WTC11 (cell line): ENCODE results near the gene EHD4. TPM values are rescaled to one million over a fixed set of nuclear protein-coding genes. Genes with fewer than 3 reads are reported as not detected.

Experiments
- ATAC-seq: fragments of 200-7000 bp; cut with Tn5 transposase; 2 replicates; pipeline ENCODE4 v1.10.0; 2021; ENCODE audit warnings: mild to moderate bottlenecking, moderate library complexity
- CTCF ChIA-PET: fragments of 300-600 bp; sonication (Branson Sonifier 250); formaldehyde crosslinking; loops from one replicate; lab custom pipeline; 2021; ENCODE audit warnings: antibody characterized with exemption; lab: Charles Lee
- POLR2A ChIA-PET: fragments of 350-600 bp; sonication (Branson Sonifier 250); formaldehyde crosslinking; loops from one replicate; lab custom pipeline; 2021; ENCODE audit warnings: antibody characterized with exemption; lab: Charles Lee
- DNase-seq: peaks from one replicate; pipeline ENCODE4 v3.0.0; 2021; ENCODE audit warnings: low spot score
- H3K27ac Mint-ChIP-seq: 2 replicates; pipeline ENCODE4 v1.8.0; 2021; ENCODE audit warnings: mixed read lengths
- H3K27me3 Mint-ChIP-seq: 2 replicates; pipeline ENCODE4 v1.8.0; 2021; ENCODE audit warnings: low read depth, mild to moderate bottlenecking, moderate library complexity, mixed read lengths
- H3K36me3 Mint-ChIP-seq: 2 replicates; pipeline ENCODE4 v1.8.0; 2021; ENCODE audit warnings: mixed read lengths
- H3K4me1 Mint-ChIP-seq: 2 replicates; pipeline ENCODE4 v1.8.0; 2022; ENCODE audit warnings: mixed read lengths
- H3K4me3 Mint-ChIP-seq: 2 replicates; pipeline ENCODE4 v1.8.0; 2021; ENCODE audit warnings: mild to moderate bottlenecking, moderate library complexity, mixed read lengths
- H3K9me3 Mint-ChIP-seq: 2 replicates; pipeline ENCODE4 v1.8.0; 2021; ENCODE audit warnings: mixed read lengths
- ATF1 ChIP-seq: sonication (generic); formaldehyde crosslinking; IDR thresholded peaks from 2 replicates; pipeline ENCODE4 v1.8.1; 2023; ENCODE audit warnings: mild to moderate bottlenecking, moderate library complexity, missing genetic modification reagents
- CREM ChIP-seq: sonication (generic); formaldehyde crosslinking; IDR thresholded peaks from 2 replicates; pipeline ENCODE4 v1.8.1; 2022; ENCODE audit warnings: mild to moderate bottlenecking, missing genetic modification reagents, moderate library complexity
- ETV6 ChIP-seq: sonication (generic); formaldehyde crosslinking; IDR thresholded peaks from 2 replicates; pipeline ENCODE4 v1.8.1; 2022; ENCODE audit warnings: mild to moderate bottlenecking, missing genetic modification reagents
- FOXP1 ChIP-seq: sonication (generic); formaldehyde crosslinking; IDR thresholded peaks from 2 replicates; pipeline ENCODE4 v1.8.0; 2022; ENCODE audit warnings: missing genetic modification reagents, mild to moderate bottlenecking, moderate library complexity, borderline replicate concordance
- HMGA2 ChIP-seq: fragments of 250-450 bp; sonication (Bioruptor Pico); IDR thresholded peaks from 2 replicates; pipeline ENCODE4 v1.4.0; 2021; ENCODE audit warnings: mild to moderate bottlenecking, moderate library complexity
- MYBL2 ChIP-seq: sonication (generic); formaldehyde crosslinking; IDR thresholded peaks from 2 replicates; pipeline ENCODE4 v1.8.1; 2023; ENCODE audit warnings: mild to moderate bottlenecking, moderate library complexity, missing genetic modification reagents
- NR2C2 ChIP-seq: sonication (generic); formaldehyde crosslinking; IDR thresholded peaks from 2 replicates; pipeline ENCODE4 v1.8.0; 2022; ENCODE audit warnings: mild to moderate bottlenecking, missing genetic modification reagents
- SMAD3 ChIP-seq: sonication (generic); formaldehyde crosslinking; IDR thresholded peaks from 2 replicates; pipeline ENCODE4 v1.8.0; 2022; ENCODE audit warnings: missing genetic modification reagents, mild to moderate bottlenecking, borderline replicate concordance
- TEAD1 ChIP-seq: sonication (generic); formaldehyde crosslinking; IDR thresholded peaks from 2 replicates; pipeline ENCODE4 v1.8.0; 2022; ENCODE audit warnings: mild to moderate bottlenecking, missing genetic modification reagents
- ZNF317 ChIP-seq: sonication (generic); formaldehyde crosslinking; IDR thresholded peaks from 2 replicates; pipeline ENCODE4 v1.8.1; 2023; ENCODE audit warnings: low read depth, mild to moderate bottlenecking, moderate library complexity, missing genetic modification reagents, borderline replicate concordance
- ZNF416 ChIP-seq: fragments of 250-450 bp; sonication (Bioruptor Pico); IDR thresholded peaks from 2 replicates; pipeline ENCODE4 v1.9.0; 2021; ENCODE audit warnings: mild to moderate bottlenecking, inconsistent platforms
- total RNA-seq: library from RNA; stranded (reverse); gene quantifications from 3 replicates; pipeline ENCODE4 v1.2.3, GENCODE V29; 2021
- TF ChIP-seq, protein P1 (sequence below): sonication (generic); formaldehyde crosslinking; IDR thresholded peaks from 2 replicates; pipeline ENCODE4 v1.8.0; 2022; ENCODE audit warnings: mild to moderate bottlenecking, missing genetic modification reagents
- TF ChIP-seq, protein P2 (sequence below): fragments of 250-450 bp; sonication (Bioruptor Pico); conservative IDR thresholded peaks from 2 replicates; pipeline ENCODE4 v1.9.0; 2021; ENCODE audit warnings: mild to moderate bottlenecking
- TF ChIP-seq, protein P3 (sequence below): sonication (generic); formaldehyde crosslinking; IDR thresholded peaks from 2 replicates; pipeline ENCODE4 v1.8.1; 2023; ENCODE audit warnings: mild to moderate bottlenecking, missing genetic modification reagents, moderate library complexity
- TF ChIP-seq, protein P4 (sequence below): sonication (generic); formaldehyde crosslinking; IDR thresholded peaks from 2 replicates; pipeline ENCODE4 v1.8.0; 2023; ENCODE audit warnings: mild to moderate bottlenecking, missing genetic modification reagents
- TF ChIP-seq, protein P5 (sequence below): sonication (generic); formaldehyde crosslinking; IDR thresholded peaks from 2 replicates; pipeline ENCODE4 v1.8.1; 2022; ENCODE audit warnings: mild to moderate bottlenecking, missing genetic modification reagents, moderate library complexity, borderline replicate concordance
- TF ChIP-seq, protein P6 (sequence below): sonication (generic); formaldehyde crosslinking; IDR thresholded peaks from 2 replicates; pipeline ENCODE4 v1.8.0; 2022; ENCODE audit warnings: mild to moderate bottlenecking, missing genetic modification reagents
- TF ChIP-seq, protein P7 (sequence below): sonication (generic); formaldehyde crosslinking; IDR thresholded peaks from 2 replicates; pipeline ENCODE4 v1.8.1; 2023; ENCODE audit warnings: mild to moderate bottlenecking, missing genetic modification reagents, moderate library complexity
- TF ChIP-seq, protein P8 (sequence below): sonication (generic); formaldehyde crosslinking; IDR thresholded peaks from 2 replicates; pipeline ENCODE4 v1.8.0; 2022; ENCODE audit warnings: mild to moderate bottlenecking, missing genetic modification reagents
- TF ChIP-seq, protein P9 (sequence below): sonication (generic); formaldehyde crosslinking; IDR thresholded peaks from 2 replicates; pipeline ENCODE4 v1.8.1; 2023; ENCODE audit warnings: mild to moderate bottlenecking, moderate library complexity, missing genetic modification reagents

EHD4 gene
- total RNA-seq, 1 experiment from 2014 or later = 23.9 TPM

DNA sequence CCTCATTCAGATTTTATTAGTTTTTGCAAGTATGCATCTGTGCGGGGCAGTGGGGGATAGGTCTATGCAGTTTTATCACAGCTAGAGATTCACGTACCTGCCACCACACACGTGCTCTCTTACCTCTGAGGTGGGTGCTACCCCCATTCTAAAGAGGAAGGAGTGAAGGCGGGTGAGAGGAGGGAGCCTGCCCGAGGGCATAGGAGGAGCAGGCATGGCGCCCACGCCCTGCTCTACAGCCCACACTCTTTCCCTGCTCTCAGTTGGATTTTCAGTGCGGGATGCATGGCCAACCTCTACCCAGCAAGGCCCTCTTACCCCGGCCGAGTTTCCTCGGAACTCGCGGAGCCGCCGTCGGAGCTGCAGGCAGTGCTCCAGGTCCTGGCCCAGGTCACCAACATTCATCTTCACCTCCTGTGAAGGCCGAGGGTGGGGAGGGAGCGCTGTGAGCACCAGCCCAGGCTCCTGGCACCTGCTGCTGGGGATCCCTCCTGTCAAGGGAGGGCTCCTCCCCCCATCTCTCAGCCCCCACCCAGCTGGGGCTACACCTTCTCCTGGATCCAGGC is 106.8 kb downstream of the EHD4 start (continued):
- TF ChIP-seq, protein P1, sequence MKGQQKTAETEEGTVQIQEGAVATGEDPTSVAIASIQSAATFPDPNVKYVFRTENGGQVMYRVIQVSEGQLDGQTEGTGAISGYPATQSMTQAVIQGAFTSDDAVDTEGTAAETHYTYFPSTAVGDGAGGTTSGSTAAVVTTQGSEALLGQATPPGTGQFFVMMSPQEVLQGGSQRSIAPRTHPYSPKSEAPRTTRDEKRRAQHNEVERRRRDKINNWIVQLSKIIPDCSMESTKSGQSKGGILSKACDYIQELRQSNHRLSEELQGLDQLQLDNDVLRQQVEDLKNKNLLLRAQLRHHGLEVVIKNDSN (CRISPR knock-in tag) = no peak
- TF ChIP-seq, protein P2, sequence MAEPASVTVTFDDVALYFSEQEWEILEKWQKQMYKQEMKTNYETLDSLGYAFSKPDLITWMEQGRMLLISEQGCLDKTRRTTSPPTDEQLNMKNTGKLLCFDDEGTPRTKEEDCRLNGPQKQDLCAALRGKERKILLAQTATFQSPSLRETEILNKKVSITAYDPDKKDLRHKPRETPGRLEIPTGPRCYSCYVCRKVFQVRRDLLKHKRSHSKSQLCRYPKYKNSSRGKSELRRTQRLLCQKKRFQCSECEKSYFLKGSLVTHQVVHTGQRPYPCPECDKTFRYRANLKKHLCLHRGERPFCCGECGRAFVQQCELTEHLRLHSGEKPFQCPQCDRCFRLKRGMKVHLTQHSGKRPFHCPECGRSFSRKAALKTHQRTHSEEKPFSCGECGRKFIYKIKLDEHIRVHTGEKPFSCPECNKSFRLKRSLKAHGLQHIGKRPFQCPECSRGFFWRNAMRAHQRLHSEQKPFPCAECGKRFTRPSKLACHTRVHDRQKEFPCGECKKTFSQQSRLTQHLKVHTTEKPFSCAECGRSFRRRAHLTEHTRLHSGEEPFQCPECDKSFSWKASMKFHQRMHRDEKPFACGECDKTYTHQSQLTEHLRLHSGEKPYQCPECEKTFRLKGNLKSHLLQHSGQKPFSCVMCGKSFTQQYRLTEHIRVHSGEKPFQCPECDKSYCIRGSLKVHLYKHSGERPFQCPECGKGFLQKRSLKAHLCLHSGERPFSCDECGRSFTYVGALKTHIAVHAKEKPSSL = no peak
- TF ChIP-seq, protein P3, sequence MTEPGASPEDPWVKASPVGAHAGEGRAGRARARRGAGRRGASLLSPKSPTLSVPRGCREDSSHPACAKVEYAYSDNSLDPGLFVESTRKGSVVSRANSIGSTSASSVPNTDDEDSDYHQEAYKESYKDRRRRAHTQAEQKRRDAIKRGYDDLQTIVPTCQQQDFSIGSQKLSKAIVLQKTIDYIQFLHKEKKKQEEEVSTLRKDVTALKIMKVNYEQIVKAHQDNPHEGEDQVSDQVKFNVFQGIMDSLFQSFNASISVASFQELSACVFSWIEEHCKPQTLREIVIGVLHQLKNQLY = no peak
- TF ChIP-seq ZNF416 (CRISPR knock-in tag) (no peak), SMAD3 (CRISPR knock-in tag) (no peak), ATF1 (CRISPR knock-in tag) (no peak), CREM (CRISPR knock-in tag) (no peak), ZNF317 (no peak), MYBL2 (CRISPR knock-in tag) (no peak)
- TF ChIP-seq, protein P4, sequence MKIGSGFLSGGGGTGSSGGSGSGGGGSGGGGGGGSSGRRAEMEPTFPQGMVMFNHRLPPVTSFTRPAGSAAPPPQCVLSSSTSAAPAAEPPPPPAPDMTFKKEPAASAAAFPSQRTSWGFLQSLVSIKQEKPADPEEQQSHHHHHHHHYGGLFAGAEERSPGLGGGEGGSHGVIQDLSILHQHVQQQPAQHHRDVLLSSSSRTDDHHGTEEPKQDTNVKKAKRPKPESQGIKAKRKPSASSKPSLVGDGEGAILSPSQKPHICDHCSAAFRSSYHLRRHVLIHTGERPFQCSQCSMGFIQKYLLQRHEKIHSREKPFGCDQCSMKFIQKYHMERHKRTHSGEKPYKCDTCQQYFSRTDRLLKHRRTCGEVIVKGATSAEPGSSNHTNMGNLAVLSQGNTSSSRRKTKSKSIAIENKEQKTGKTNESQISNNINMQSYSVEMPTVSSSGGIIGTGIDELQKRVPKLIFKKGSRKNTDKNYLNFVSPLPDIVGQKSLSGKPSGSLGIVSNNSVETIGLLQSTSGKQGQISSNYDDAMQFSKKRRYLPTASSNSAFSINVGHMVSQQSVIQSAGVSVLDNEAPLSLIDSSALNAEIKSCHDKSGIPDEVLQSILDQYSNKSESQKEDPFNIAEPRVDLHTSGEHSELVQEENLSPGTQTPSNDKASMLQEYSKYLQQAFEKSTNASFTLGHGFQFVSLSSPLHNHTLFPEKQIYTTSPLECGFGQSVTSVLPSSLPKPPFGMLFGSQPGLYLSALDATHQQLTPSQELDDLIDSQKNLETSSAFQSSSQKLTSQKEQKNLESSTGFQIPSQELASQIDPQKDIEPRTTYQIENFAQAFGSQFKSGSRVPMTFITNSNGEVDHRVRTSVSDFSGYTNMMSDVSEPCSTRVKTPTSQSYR = no peak
- TF ChIP-seq, protein P5, sequence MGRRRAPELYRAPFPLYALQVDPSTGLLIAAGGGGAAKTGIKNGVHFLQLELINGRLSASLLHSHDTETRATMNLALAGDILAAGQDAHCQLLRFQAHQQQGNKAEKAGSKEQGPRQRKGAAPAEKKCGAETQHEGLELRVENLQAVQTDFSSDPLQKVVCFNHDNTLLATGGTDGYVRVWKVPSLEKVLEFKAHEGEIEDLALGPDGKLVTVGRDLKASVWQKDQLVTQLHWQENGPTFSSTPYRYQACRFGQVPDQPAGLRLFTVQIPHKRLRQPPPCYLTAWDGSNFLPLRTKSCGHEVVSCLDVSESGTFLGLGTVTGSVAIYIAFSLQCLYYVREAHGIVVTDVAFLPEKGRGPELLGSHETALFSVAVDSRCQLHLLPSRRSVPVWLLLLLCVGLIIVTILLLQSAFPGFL (CRISPR knock-in tag) = no peak
- TF ChIP-seq, protein P6, sequence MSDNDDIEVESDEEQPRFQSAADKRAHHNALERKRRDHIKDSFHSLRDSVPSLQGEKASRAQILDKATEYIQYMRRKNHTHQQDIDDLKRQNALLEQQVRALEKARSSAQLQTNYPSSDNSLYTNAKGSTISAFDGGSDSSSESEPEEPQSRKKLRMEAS = no peak
- TF ChIP-seq, protein P7, sequence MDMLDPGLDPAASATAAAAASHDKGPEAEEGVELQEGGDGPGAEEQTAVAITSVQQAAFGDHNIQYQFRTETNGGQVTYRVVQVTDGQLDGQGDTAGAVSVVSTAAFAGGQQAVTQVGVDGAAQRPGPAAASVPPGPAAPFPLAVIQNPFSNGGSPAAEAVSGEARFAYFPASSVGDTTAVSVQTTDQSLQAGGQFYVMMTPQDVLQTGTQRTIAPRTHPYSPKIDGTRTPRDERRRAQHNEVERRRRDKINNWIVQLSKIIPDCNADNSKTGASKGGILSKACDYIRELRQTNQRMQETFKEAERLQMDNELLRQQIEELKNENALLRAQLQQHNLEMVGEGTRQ (CRISPR knock-in tag) = no peak

- Mint-ChIP-seq H3K4me3 (no peak overlapping the region), H3K36me3 (no peaks in the 10 kb centered on the region), H3K4me1 (peaks cover 5% of the 10 kb centered on the region), H3K27me3 (no peaks in the 10 kb centered on the region), H3K9me3 (no peaks in the 10 kb centered on the region), H3K27ac (no peak overlapping the region; the same call in 1 of the 2 replicates)
- DNase-seq (peak; percentile 62), ATAC-seq (peak; percentile 74)
- ChIA-PET POLR2A (no interaction called here), CTCF (interaction anchor here (1.1 to 2.5 kb wide), 6 partner anchors 12 to 305 kb away, joined by 3 to 27 read pairs (median 5); partner anchors contain the start of genes JMJD7 and MAPKBP1)
- TF ChIP-seq NR2C2 (no peak), FOXP1 (CRISPR knock-in tag) (no peak), ETV6 (CRISPR knock-in tag) (peak; percentile 48; the same call in 1 of the 2 replicates), HMGA2 (no peak), TEAD1 (CRISPR knock-in tag) (0 out of 2 replicates have a peak, but pooled peaks have one; percentile 23)
- TF ChIP-seq, protein P8, sequence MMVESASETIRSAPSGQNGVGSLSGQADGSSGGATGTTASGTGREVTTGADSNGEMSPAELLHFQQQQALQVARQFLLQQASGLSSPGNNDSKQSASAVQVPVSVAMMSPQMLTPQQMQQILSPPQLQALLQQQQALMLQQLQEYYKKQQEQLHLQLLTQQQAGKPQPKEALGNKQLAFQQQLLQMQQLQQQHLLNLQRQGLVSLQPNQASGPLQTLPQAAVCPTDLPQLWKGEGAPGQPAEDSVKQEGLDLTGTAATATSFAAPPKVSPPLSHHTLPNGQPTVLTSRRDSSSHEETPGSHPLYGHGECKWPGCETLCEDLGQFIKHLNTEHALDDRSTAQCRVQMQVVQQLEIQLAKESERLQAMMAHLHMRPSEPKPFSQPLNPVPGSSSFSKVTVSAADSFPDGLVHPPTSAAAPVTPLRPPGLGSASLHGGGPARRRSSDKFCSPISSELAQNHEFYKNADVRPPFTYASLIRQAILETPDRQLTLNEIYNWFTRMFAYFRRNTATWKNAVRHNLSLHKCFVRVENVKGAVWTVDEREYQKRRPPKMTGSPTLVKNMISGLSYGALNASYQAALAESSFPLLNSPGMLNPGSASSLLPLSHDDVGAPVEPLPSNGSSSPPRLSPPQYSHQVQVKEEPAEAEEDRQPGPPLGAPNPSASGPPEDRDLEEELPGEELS (CRISPR knock-in tag) = 0 out of 2 replicates have a peak, but pooled peaks have one; percentile 34
- TF ChIP-seq, protein P9, sequence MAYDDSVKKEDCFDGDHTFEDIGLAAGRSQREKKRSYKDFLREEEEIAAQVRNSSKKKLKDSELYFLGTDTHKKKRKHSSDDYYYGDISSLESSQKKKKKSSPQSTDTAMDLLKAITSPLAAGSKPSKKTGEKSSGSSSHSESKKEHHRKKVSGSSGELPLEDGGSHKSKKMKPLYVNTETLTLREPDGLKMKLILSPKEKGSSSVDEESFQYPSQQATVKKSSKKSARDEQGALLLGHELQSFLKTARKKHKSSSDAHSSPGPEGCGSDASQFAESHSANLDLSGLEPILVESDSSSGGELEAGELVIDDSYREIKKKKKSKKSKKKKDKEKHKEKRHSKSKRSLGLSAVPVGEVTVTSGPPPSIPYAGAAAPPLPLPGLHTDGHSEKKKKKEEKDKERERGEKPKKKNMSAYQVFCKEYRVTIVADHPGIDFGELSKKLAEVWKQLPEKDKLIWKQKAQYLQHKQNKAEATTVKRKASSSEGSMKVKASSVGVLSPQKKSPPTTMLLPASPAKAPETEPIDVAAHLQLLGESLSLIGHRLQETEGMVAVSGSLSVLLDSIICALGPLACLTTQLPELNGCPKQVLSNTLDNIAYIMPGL (CRISPR knock-in tag) = no peak
- TF ChIP-seq, protein P5 (CRISPR knock-in tag) = no peak
Measured at GRCh38 chr15:41862515-41863116, 109.7 kb downstream of the EHD4 start.
